Measurements from ENCODE around the gene PLCG2. TPM values are rescaled to one million over a fixed set of nuclear protein-coding genes. Genes with fewer than 3 reads are reported as not detected.

Gene PLCG2
- total and polyA plus RNA-seq, 2 of the 8 experiments (the other 6 are each of a cell fraction or from before 2014, with no cell fraction given) = 6.1 to 6.9 TPM

- no peak overlapping the region for H3K27ac ChIP-seq (ENCODE audit: low read depth, low read length)
- H4K5ac ChIP-seq (ENCODE audit: insufficient read length, low read depth, low read length) = no peak overlapping the region
- H4K91ac ChIP-seq (replicated peaks; ENCODE audit: insufficient read length, low read length) = no peak overlapping the region
- H3K4ac ChIP-seq (replicated peaks; ENCODE audit: insufficient read length, low read depth, low read length) = no peak overlapping the region
- no peaks in the 10 kb centered on the region for H3K79me2 ChIP-seq (ENCODE audit: control insufficient read depth in 1 of 2, insufficient read depth in 2 of 2, low read length in 2 of 2)
- no peak for DNase-seq (ENCODE audit: low read depth in 1 of 2, low spot score in 2 of 2)
- no peaks in the 10 kb centered on the region for H3K79me1 ChIP-seq (ENCODE audit: low read depth, low read length)
- no peak overlapping the region for H3K14ac ChIP-seq (ENCODE audit: insufficient read length)
- POLR2A ChIA-PET (ENCODE audit: partially characterized antibody) = no interaction called here
- no peak overlapping the region for H2BK120ac ChIP-seq (replicated peaks; ENCODE audit: low read depth, low read length)
- no peaks in the 10 kb centered on the region; a peak in 1 of 4 replicates for H3K9me3 ChIP-seq (ENCODE audit: insufficient read depth in 2 of 2, low read depth in 1 of 2, low read length in 1 of 2)
- no peaks in the 10 kb centered on the region; a peak in 1 of 7 replicates for H3K27me3 ChIP-seq (replicated peaks in 1 of 4; ENCODE audit: control insufficient read depth in 3 of 4, extremely low read depth in 1 of 4, insufficient read depth in 3 of 4, low read length in 3 of 4)
- no peak overlapping the region for H2AFZ ChIP-seq (ENCODE audit: low read length)
- H4K8ac ChIP-seq (ENCODE audit: extremely low read depth, insufficient read depth, low read length) = no peak overlapping the region
- no peak overlapping the region for H3K4me3 ChIP-seq (ENCODE audit: extremely low read depth in 1 of 4, insufficient read depth in 2 of 4, low read depth in 3 of 4, low read length in 4 of 4)
- no peak overlapping the region for H2AK5ac ChIP-seq (ENCODE audit: low read depth, low read length)
- H3K4me1 ChIP-seq (replicated peaks in 1 of 4; ENCODE audit: control insufficient read depth in 3 of 4, insufficient read depth in 4 of 4, low read length in 3 of 4) = peaks cover 0 to 7% (median 1%) of the 10 kb centered on the region in 4 experiments; a peak in 2 of 7 replicates
- H4K20me1 ChIP-seq (replicated peaks in 1 of 2; ENCODE audit: control insufficient read depth in 1 of 2, insufficient read depth in 2 of 2, low read length in 2 of 2) = no peaks in the 10 kb centered on the region
- no peak overlapping the region for H3K18ac ChIP-seq (ENCODE audit: extremely low read depth, low read length)
- 91% methylated on average over 10 of the region's 10 CpGs; no CpG with 5 or more reads in 1 of the 2 experiments for WGBS, 2 experiments (ENCODE audit: extremely low coverage in 1 of 2, insufficient coverage in 1 of 2, insufficient read length in 1 of 2, insufficient replicate concordance in 2 of 2, low coverage in 1 of 2, low lambda C conversion rate in 2 of 2, missing lambda C conversion rate in 1 of 2)
- no peak overlapping the region for H2BK20ac ChIP-seq (ENCODE audit: low read length)
- no peaks in the 10 kb centered on the region for H3K23me2 ChIP-seq (ENCODE audit: low read depth, low read length)
- no peak overlapping the region for H3K4me2 ChIP-seq (ENCODE audit: insufficient read depth in 1 of 2, low read depth in 2 of 2, low read length in 2 of 2)
- TF ChIP-seq USF2 (IDR thresholded peaks at IDR 0.05; ENCODE audit: low read length) (no peak), ASH2L (IDR thresholded peaks at IDR 0.05; ENCODE audit: low read length) (no peak), HDAC2 (IDR thresholded peaks at IDR 0.05; ENCODE audit: borderline replicate concordance in 1 of 2, low read depth in 2 of 2, low read length in 2 of 2) (no peak), SP4 (IDR thresholded peaks at IDR 0.05; ENCODE audit: low read length) (no peak)
- H2BK15ac ChIP-seq (ENCODE audit: low read length) = no peak overlapping the region
- no peak overlapping the region for H3K56ac ChIP-seq (replicated peaks; ENCODE audit: insufficient read length, low read depth, low read length)
- H3K9ac ChIP-seq (replicated peaks in 1 of 4; ENCODE audit: extremely low read depth in 1 of 4, low read depth in 3 of 4, low read length in 3 of 4) = no peak overlapping the region
- H2BK12ac ChIP-seq (ENCODE audit: low read depth, low read length) = no peak overlapping the region
- CTCF ChIA-PET (ENCODE audit: partially characterized antibody) = interaction anchor here (0.6 to 6.2 kb wide), 6 partner anchors 8 to 148 kb away, joined by 3 to 28 read pairs (median 3); no protein-coding TSS in a partner anchor
- H2BK5ac ChIP-seq (ENCODE audit: low read depth, low read length) = no peak overlapping the region
- no peak for FAIRE-seq
- no peaks in the 10 kb centered on the region for H3K36me3 ChIP-seq (ENCODE audit: control insufficient read depth in 2 of 4, insufficient read depth in 4 of 4, low read length in 3 of 4)
- H3K23ac ChIP-seq (ENCODE audit: insufficient read length) = no peak overlapping the region
Measured at GRCh38 chr16:81833751-81834150, 54.7 kb downstream of the PLCG2 start.
